GM18867 (cell line): ENCODE measurements around the gene THOC2.
"Not testable (repeated sequence)": the region's sequence is repeated elsewhere in the genome, so short reads cannot be mapped to it uniquely, and the experiment has no call there.

Experiments used
- ATAC-seq: cut with Tn5 transposase; IDR thresholded peaks from one replicate; pipeline ENCODE4 v1.9.1; 2021; ENCODE audit warnings: mild to moderate bottlenecking, moderate library complexity; ENCODE audit not compliant: unreplicated experiment

THOC2 gene

GRCh38 chrX:123675154-123675553 lies 57.7 kb downstream of the THOC2 start:
- ATAC-seq, result no peak

- peak; percentile 61 for ATAC-seq
These were observed 59.0 kb downstream of the THOC2 start for GRCh38 chrX:123673813-123674212.

- no peak for ATAC-seq
These were observed 67.7 kb downstream of the THOC2 start for GRCh38 chrX:123665197-123665596.

- not testable (repeated sequence) for ATAC-seq
These were observed 68.2 kb downstream of the THOC2 start for GRCh38 chrX:123664467-123665167.

- not testable (repeated sequence) for ATAC-seq
These were observed 69.1 kb downstream of the THOC2 start for GRCh38 chrX:123663720-123664119.

GRCh38 chrX:123656507-123656906 lies 76.3 kb downstream of the THOC2 start:
- not testable (repeated sequence) for ATAC-seq

- not testable (repeated sequence) for ATAC-seq
These were observed 84.1 kb downstream of the THOC2 start for GRCh38 chrX:123648811-123649181.

GRCh38 chrX:123648028-123648810 lies 84.6 kb downstream of the THOC2 start:
- ATAC-seq, result no peak

- ATAC-seq, result no peak
These were observed 85.6 kb downstream of the THOC2 start for GRCh38 chrX:123647244-123647643.

- ATAC-seq, result no peak
These were observed 103.3 kb downstream of the THOC2 start for GRCh38 chrX:123629502-123629901.

GRCh38 chrX:123626962-123627361 lies 105.9 kb downstream of the THOC2 start:
- no peak for ATAC-seq

- no peak for ATAC-seq
These were observed 106.9 kb downstream of the THOC2 start for GRCh38 chrX:123625952-123626351.

- no peak for ATAC-seq
These were observed 107.4 kb downstream of the THOC2 start for GRCh38 chrX:123625477-123625876.

GRCh38 chrX:123617007-123617406 lies 115.8 kb downstream of the THOC2 start:
- no peak for ATAC-seq

- ATAC-seq, result no peak
These were observed 121.9 kb downstream of the THOC2 start for GRCh38 chrX:123610915-123611314.

- ATAC-seq, result no peak
These were observed 125.0 kb downstream of the THOC2 start for GRCh38 chrX:123607806-123608205.

- no peak for ATAC-seq
These were observed 125.6 kb downstream of the THOC2 start for GRCh38 chrX:123607270-123607669.

- no peak for ATAC-seq
These were observed 129.4 kb downstream of the THOC2 start for GRCh38 chrX:123603491-123603890.

- ATAC-seq, result no peak
These were observed 131.4 kb downstream of the THOC2 start for GRCh38 chrX:123601437-123601836.

- no peak for ATAC-seq
These were observed 132.7 kb downstream of the THOC2 start for GRCh38 chrX:123600181-123600580.

GRCh38 chrX:123590842-123591486 lies 141.9 kb downstream of the THOC2 start:
- ATAC-seq, result peak; percentile 58

- no peak for ATAC-seq
These were observed 144.1 kb downstream of the THOC2 start for GRCh38 chrX:123588723-123589122.
